Measurements from ENCODE around the gene GRAP2. TPM values are rescaled to one million over a fixed set of nuclear protein-coding genes. Genes with fewer than 3 reads are reported as not detected.

Gene GRAP2
- total and polyA plus RNA-seq, 9 of the 15 experiments (the other 6 are each of a cell fraction or from before 2014, with no cell fraction given), result 4.8 to 88.7 (median 60.4) TPM

DNA sequence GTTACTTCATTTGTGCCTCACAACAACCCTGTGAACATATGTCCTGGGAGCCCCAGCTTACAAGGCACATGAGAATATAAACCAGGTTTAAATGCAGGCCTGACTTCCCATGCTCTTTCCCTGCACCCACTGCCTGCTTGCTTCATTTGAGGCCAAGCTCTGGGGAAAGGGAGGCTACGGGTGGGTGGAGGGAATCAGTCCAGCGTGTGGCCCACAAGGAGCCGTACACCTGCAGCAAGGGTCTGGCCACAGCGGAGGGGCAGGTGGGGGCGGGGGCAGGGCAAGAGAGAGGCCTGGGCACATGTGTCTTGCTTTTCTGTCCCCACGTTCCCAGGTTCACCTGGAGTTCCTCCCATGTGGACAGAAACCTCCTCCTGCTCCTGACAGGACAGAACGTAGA, 120.1 kb downstream of the GRAP2 start:
- TF ChIP-seq KLF16 (IDR thresholded peaks at IDR 0.05) (no peak), ASH1L (IDR thresholded peaks at IDR 0.05; ENCODE audit: borderline replicate concordance, low read depth, partially characterized antibody) (no peak), ZNF699 (CRISPR knock-in tag; IDR thresholded peaks at IDR 0.05; ENCODE audit: insufficient replicate concordance) (no peak), HES1 (IDR thresholded peaks at IDR 0.05; ENCODE audit: low read depth) (no peak), ZNF584 (CRISPR knock-in tag; IDR thresholded peaks at IDR 0.05; ENCODE audit: low read depth) (no peak), HIVEP1 (CRISPR knock-in tag; IDR thresholded peaks at IDR 0.05) (no peak), HNRNPLL (IDR thresholded peaks at IDR 0.05; ENCODE audit: low read depth, low read length, poor library complexity, severe bottlenecking) (no peak), MCM2 (IDR thresholded peaks at IDR 0.05; ENCODE audit: low read depth) (no peak), NFE2 (IDR thresholded peaks at IDR 0.05; ENCODE audit: low read depth) (no peak)
- TF ChIP-seq, protein P1, sequence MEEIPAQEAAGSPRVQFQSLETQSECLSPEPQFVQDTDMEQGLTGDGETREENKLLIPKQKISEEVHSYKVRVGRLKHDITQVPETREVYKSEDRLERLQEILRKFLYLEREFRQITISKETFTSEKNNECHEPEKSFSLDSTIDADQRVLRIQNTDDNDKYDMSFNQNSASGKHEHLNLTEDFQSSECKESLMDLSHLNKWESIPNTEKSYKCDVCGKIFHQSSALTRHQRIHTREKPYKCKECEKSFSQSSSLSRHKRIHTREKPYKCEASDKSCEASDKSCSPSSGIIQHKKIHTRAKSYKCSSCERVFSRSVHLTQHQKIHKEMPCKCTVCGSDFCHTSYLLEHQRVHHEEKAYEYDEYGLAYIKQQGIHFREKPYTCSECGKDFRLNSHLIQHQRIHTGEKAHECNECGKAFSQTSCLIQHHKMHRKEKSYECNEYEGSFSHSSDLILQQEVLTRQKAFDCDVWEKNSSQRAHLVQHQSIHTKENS (CRISPR knock-in tag; IDR thresholded peaks at IDR 0.05), result no peak
- Histone ChIP-seq H3K9ac (ENCODE audit: insufficient read depth in 1 of 2, low read depth in 2 of 2, low read length in 2 of 2) (peak overlapping the region in 1 of 2 experiments; percentile 5; a peak in 1 of 4 replicates), H3K4me1 (replicated peaks in 1 of 2; ENCODE audit: control insufficient read depth in 2 of 2, insufficient read depth in 2 of 2, low read length in 2 of 2) (peaks cover 4 to 15% of the 10 kb centered on the region in 2 experiments; a peak in 4 of 5 replicates), H4K20me1 (replicated peaks; ENCODE audit: control insufficient read depth, insufficient read depth, low read length) (no peaks in the 10 kb centered on the region), H3K4me2 (ENCODE audit: insufficient read depth, low read length) (no peak overlapping the region), H2AFZ (ENCODE audit: low read depth, low read length) (no peak overlapping the region), H3K79me2 (ENCODE audit: control insufficient read depth, insufficient read depth, low read length) (no peaks in the 10 kb centered on the region), H3K27ac (ENCODE audit: extremely low read depth, low read depth, low read length) (no peak overlapping the region), H3K4me3 (no peak overlapping the region), H3K27me3 (ENCODE audit: control insufficient read depth in 2 of 2, insufficient read depth in 2 of 2, low read length in 2 of 2) (no peaks in the 10 kb centered on the region), H3K9me3 (replicated peaks; ENCODE audit: control insufficient read depth, insufficient read depth, low read depth, low read length) (no peaks in the 10 kb centered on the region), H3K36me3 (ENCODE audit: control insufficient read depth, insufficient read depth, low read length) (no peaks in the 10 kb centered on the region; the same call in 2 of the 3 replicates), H3K9me1 (ENCODE audit: control insufficient read depth, insufficient read depth, low read length) (no peaks in the 10 kb centered on the region)
- ATAC-seq, result no peak
- no peak for DNase-seq (ENCODE audit: extremely low read depth in 1 of 4, low spot score in 3 of 4)
- in situ Hi-C loops (cut with MboI) (no loop called here), intact Hi-C loops (cut with micrococcal nuclease) (loop anchor here (5.0 kb wide), 1 partner anchor 464 kb away; no protein-coding TSS in a partner anchor)
- ChIA-PET CTCF (ENCODE audit: low intra/inter-chr PET ratio) (no interaction called here), POLR2A (interaction anchor here (0.5 to 0.8 kb wide), 4 partner anchors 27 to 402 kb away, joined by 3 read pairs; no protein-coding TSS in a partner anchor)
- no TSS peak for BruUV-seq (replicated peaks)
- 31% methylated on average over 2 of the region's 7 CpGs for WGBS (ENCODE audit: insufficient coverage, low coverage, missing lambda C conversion rate)
- no peak for FAIRE-seq

Measured in K562 (cell line).